HG03354 (cell line): Measurements from ENCODE around the gene CBX4.

Source experiments
- ATAC-seq: cut with Tn5 transposase; IDR thresholded peaks from one replicate; pipeline ENCODE4 v1.9.1; 2021; ENCODE audit warnings: mild to moderate bottlenecking; ENCODE audit not compliant: unreplicated experiment, poor library complexity, severe bottlenecking

Gene CBX4

GRCh38 chr17:79831265-79832217 lies 7.7 kb downstream of the CBX4 start:
- no peak for ATAC-seq

GRCh38 chr17:79830763-79831264 lies 8.4 kb downstream of the CBX4 start:
- no peak for ATAC-seq

DNA sequence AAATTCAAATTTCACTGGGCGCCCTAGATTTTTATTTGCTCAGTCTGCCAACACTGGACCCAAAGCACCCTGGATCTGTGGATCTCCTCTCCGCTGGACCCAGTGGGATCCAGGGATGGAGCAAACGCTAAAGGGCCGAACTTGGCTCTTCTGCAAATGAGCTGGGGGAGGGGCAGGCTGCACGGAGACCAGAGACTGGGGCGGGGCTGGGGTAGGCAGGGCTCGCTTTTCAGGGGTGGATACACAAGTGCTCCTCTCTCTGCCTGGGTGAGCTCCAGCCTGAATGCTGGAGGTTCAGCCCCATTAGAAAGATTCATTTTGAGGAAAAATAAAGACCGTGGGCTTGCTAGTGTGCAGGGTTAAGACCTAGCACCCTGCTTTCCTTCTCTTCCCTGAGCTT lies 8.9 kb downstream of the CBX4 start:
- ATAC-seq = no peak

DNA sequence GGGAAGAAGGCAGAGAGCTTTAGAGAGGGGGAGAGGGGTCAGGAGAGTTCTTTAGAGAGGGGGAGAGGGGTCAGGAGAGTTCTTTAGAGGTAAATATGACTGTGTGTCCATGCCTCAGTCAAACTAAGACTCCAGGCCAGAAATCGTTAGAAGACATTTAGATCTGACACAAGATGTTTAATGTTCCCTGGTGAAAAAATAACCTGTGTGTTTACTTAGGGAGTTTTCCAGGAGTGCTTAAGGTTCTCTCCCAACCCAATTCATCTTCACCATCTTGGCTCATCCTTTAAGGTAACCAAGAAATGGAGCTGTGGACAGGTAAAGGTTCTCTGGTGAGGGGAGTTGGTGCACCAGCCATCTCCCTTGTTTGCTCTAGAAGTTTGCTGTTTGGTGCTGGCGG lies 9.8 kb downstream of the CBX4 start:
- no peak for ATAC-seq

DNA sequence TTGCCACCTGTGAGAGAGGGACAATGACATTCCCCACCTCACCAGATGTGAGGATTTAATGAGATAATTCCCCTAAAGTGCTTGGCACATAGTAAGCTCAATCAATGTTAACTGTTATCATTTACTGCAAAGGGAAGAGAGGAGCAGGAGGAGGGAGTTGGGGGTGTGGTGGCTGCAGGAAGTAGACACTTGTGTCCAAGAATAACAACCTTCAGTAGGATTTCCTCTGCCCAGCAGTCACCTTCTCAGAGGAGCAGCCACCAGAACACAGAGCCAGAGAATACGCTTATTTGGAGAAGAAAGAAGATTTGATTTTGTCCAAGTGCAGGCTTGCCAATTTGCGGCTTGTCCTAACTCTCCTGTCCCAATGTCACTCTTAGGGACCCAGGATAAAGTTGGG lies 10.2 kb downstream of the CBX4 start:
- no peak for ATAC-seq

DNA sequence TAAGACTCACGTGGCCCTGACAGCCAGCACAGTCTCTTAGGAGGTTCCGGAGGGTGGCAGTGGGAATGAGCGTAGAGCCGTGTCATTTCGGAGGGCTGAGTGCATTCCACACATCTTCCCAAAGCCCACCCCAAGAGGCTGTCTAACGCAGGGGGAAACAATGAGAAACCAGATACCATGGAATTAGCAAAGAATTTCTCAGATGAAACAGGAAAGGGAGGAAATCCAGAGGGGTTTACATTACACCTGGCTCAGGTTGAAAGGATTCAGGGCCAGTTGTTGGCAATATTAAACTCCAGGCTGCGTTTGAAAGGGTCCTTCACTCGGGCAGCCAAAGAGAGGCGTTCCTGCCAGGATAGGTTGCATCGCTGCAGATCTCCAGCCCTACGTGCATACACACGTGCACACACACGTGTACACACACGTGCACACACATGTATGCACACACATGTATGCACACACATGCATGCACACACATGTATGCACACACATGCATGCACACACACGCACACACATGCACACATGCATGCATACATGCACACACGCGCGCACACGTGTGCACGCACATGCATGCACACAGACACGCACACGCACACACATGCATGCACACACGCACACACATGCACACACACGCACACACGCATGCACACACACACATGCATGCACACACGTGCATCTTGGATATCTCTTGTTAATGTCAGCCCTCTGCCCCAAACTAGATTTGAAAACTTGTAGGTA lies 12.2 kb downstream of the CBX4 start:
- ATAC-seq = no peak

GRCh38 chr17:79826204-79826680 lies 13.0 kb downstream of the CBX4 start:
- no peak for ATAC-seq

- no peak for ATAC-seq
These were observed 13.7 kb downstream of the CBX4 start for GRCh38 chr17:79825580-79825921.

- no peak for ATAC-seq
These were observed 14.2 kb downstream of the CBX4 start for GRCh38 chr17:79824893-79825579.

GRCh38 chr17:79824234-79824633 lies 15.0 kb downstream of the CBX4 start:
- no peak for ATAC-seq

DNA sequence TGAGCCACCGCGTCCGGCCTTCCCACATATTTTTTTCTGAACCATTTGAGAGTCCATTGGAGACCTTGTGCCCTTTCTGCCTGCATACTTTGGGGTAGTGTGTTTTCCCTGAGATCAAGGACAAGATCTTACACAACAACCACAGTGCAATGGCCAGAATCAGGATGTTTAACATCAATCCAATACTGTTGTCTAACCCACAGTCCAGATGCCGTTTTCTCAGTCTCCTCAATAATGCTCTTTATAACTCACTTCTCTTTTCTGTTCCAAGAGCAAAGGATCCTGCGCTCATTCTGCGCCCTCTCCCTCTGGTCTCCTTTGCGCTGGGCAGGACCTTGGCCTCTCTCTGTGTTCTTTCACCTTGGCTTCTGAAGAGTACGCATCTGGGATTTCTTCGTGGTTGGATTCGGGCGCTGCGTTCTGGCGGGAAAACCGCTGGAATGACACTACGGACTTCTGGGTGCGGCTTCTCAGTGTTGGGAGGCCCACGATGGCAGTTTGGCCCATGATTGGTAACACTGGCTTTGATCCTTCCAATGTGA lies 16.6 kb downstream of the CBX4 start:
- no peak for ATAC-seq

- ATAC-seq = no peak
These were observed 17.7 kb downstream of the CBX4 start for GRCh38 chr17:79821331-79822095.

DNA sequence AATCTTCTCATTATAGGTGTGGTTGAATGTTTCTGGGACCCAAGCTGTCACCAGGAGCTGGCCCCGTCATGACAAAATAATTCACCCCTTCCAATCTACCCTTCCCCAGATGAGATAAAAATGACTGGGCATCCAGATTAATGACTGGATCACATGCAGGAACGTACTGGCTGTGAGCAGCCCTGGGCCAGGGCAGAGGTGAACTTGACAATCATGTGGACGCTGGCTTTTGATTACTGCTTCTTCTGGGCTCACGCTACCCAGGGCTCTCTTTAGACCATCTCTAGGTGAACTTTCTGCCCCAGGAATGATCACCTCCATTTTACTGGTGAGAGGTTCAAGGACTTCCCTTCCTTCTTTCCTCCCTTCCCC lies 18.3 kb downstream of the CBX4 start:
- ATAC-seq = no peak

DNA sequence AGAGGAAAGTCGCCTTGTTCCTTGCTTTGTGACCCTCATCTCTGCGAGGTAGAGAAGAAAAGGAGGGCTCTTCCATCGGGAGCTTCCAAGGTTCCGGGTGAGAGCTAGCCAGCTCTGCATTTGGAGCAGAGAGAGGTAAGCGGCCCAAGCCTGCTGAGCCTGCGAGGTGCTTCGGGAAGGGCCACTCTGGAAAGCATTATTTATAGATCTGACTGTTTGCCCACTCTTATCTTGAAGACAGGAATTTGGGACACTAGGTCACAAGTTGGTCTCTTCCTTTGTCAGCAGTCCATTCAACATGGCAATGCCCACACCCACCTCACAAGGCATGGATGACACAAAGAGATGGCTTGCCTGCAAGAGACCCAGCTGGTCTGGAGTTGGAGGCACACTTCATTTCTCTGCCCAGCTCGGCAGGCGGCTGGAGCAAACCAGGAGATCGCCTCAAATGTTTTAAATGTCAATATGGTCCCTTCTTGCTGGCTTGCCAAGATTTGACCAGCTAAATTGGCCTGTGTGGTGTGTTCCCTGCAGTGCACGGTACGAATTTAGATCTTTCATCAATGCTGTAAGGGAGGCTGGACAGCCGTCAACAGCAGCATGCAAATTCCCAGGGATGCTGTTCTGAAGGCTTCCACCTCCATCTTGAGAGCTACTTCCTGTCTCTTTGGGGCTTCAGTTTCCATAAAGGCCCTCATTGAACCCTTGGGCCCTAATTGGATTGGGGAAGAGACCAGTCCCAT lies 19.5 kb downstream of the CBX4 start:
- no peak for ATAC-seq

- no peak for ATAC-seq
These were observed 20.2 kb downstream of the CBX4 start for GRCh38 chr17:79819085-79819484.

DNA sequence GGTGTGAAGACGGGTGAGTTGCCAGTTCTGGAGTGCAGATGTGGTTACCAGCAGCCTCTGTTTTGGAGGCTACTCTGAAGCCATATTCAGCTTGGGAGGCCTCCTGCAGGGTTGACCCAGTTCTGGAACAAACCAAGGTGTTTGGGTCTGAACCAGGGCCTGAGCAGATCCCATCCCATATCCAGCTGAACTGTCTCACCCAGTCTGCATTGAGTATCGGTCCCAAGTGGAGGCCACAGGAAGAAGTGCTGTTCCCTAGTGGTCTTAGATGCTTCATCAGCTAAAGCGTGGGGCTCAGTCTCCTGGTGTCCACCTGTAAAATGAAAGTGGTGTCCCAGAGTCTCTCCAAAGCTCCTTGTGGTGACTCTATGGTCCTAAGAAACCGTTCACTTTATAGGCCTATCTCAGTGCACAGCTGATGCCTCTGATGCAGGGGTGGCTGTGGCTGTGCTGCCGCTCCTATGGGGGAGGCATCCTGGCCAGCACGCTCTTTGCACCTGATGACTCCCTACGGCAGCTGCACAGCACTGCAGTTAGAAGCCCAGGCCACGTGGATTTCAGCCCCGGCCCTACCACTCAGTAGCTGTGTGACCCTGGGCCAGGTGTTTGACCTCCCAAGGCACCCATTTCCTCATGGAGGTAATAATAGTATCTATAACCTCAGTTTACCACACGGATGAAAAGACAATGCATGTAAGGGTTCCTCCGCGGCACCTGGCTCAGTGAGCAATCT lies 21.0 kb downstream of the CBX4 start:
- ATAC-seq = no peak

GRCh38 chr17:79815836-79816461 lies 23.3 kb downstream of the CBX4 start:
- no peak for ATAC-seq
